OCI-LY1 (cell line): ENCODE results near the gene CCR5AS.

Source experiments
- H2AFZ ChIP-seq: fragments of 200-600 bp; sonication (generic), shearing (Covaris generic); 2 replicates; pipeline ENCODE4 v1.6.0; 2014; ENCODE audit warnings: antibody characterized with exemption, mild to moderate bottlenecking, low read length
- H3F3A ChIP-seq: fragments of 200-600 bp; sonication (generic), shearing (Covaris generic); 2 replicates; pipeline ENCODE4 v1.6.0; 2014; ENCODE audit warnings: mild to moderate bottlenecking, antibody characterized with exemption, low read length, moderate library complexity; ENCODE audit not compliant: insufficient read depth
- H3K27ac ChIP-seq: fragments of 200-600 bp; sonication (generic); 2 replicates; pipeline ENCODE4 v1.5.1; 2014; ENCODE audit warnings: low read length, mixed run types, mild to moderate bottlenecking, low read depth; ENCODE audit not compliant: poor library complexity, severe bottlenecking
- H3K27me3 ChIP-seq: fragments of 200-600 bp; sonication (generic); 2 replicates; pipeline ENCODE4 v1.6.0; 2014; ENCODE audit warnings: antibody characterized with exemption, mild to moderate bottlenecking, low read length, moderate library complexity; ENCODE audit not compliant: insufficient read depth
- H3K36me3 ChIP-seq: fragments of 200-600 bp; sonication (generic); 2 replicates; pipeline ENCODE4 v1.6.1; 2014; ENCODE audit warnings: mild to moderate bottlenecking, antibody characterized with exemption, low read length, moderate library complexity, mixed read lengths; ENCODE audit not compliant: insufficient read depth
- H3K4me1 ChIP-seq: fragments of 200-600 bp; sonication (generic); 2 replicates; pipeline ENCODE4 v1.5.1; 2014; ENCODE audit warnings: mild to moderate bottlenecking, low read length, moderate library complexity; ENCODE audit not compliant: insufficient read depth, severe bottlenecking
- H3K4me2 ChIP-seq: fragments of 200-600 bp; sonication (generic), shearing (Covaris generic); 2 replicates; pipeline ENCODE4 v1.6.1; 2014; ENCODE audit warnings: low read length
- H3K4me3 ChIP-seq: fragments of 200-600 bp; sonication (generic); 2 replicates; pipeline ENCODE4 v1.5.1; 2014; ENCODE audit warnings: low read length, low read depth, mild to moderate bottlenecking, mixed read lengths; ENCODE audit not compliant: poor library complexity, severe bottlenecking
- H3K79me2 ChIP-seq: fragments of 200-600 bp; shearing (Covaris generic); 2 replicates; pipeline ENCODE4 v1.6.1; 2016; ENCODE audit warnings: mixed run types, low read length, mixed read lengths; ENCODE audit not compliant: insufficient read depth
- H3K9ac ChIP-seq: fragments of 200-600 bp; sonication (generic), shearing (Covaris generic); 2 replicates; pipeline ENCODE4 v1.6.1; 2014; ENCODE audit warnings: mild to moderate bottlenecking, low read length, mixed read lengths
- H3K9me2 ChIP-seq: fragments of 200-600 bp; sonication (generic), shearing (Covaris generic); 2 replicates; pipeline ENCODE4 v1.6.1; 2014; ENCODE audit warnings: low read depth, mild to moderate bottlenecking, low read length, mixed read lengths
- H3K9me3 ChIP-seq: fragments of 200-600 bp; shearing (Covaris generic); 2 replicates; pipeline ENCODE4 v1.6.1; 2014; ENCODE audit warnings: low read length, mixed read lengths
- H4K20me1 ChIP-seq: fragments of 200-600 bp; sonication (generic), shearing (Covaris generic); 2 replicates; pipeline ENCODE4 v1.6.0; 2016; ENCODE audit warnings: mild to moderate bottlenecking, low read length; ENCODE audit not compliant: insufficient read depth
- CTCF ChIP-seq: fragments of 200-600 bp; sonication (generic), shearing (Covaris generic); IDR thresholded peaks from 2 replicates; pipeline ENCODE4 v1.5.1; 2017; ENCODE audit warnings: mild to moderate bottlenecking, antibody characterized with exemption, low read length, moderate library complexity, mixed read lengths
- EZH2 ChIP-seq: fragments of 200-600 bp; sonication (generic), shearing (Covaris generic); IDR thresholded peaks from 2 replicates; pipeline ENCODE4 v1.8.0; 2017; ENCODE audit warnings: borderline replicate concordance, mixed run types, mild to moderate bottlenecking, antibody characterized with exemption, low read length, moderate library complexity, mixed read lengths

CCR5AS gene

GRCh38 chr3:46423588-46423987 lies 16.7 kb upstream of the CCR5AS start:
- Histone ChIP-seq H3K79me2 (no peaks in the 10 kb centered on the region), H3K9me2 (no peaks in the 10 kb centered on the region), H3K27ac (no peak overlapping the region), H3F3A (no peaks in the 10 kb centered on the region), H3K27me3 (no peaks in the 10 kb centered on the region), H4K20me1 (no peaks in the 10 kb centered on the region), H3K4me1 (no peaks in the 10 kb centered on the region), H3K4me3 (no peak overlapping the region), H2AFZ (no peak overlapping the region), H3K4me2 (no peak overlapping the region), H3K9ac (no peak overlapping the region), H3K9me3 (no peaks in the 10 kb centered on the region), H3K36me3 (no peaks in the 10 kb centered on the region)
- no peak for TF ChIP-seq CTCF
- TF ChIP-seq EZH2, result no peak

GRCh38 chr3:46422617-46423016 lies 15.8 kb upstream of the CCR5AS start:
- H3K9me2 ChIP-seq, result no peaks in the 10 kb centered on the region
- no peaks in the 10 kb centered on the region for H3K4me1 ChIP-seq
- no peak overlapping the region for H3K9ac ChIP-seq
- no peak overlapping the region for H3K4me3 ChIP-seq
- no peak for TF ChIP-seq EZH2
- TF ChIP-seq CTCF, result no peak
- H4K20me1 ChIP-seq, result no peaks in the 10 kb centered on the region
- no peaks in the 10 kb centered on the region for H3K36me3 ChIP-seq
- no peak overlapping the region for H3K4me2 ChIP-seq
- H3K79me2 ChIP-seq, result no peaks in the 10 kb centered on the region
- no peak overlapping the region for H3K27ac ChIP-seq
- H3F3A ChIP-seq, result no peaks in the 10 kb centered on the region
- no peaks in the 10 kb centered on the region for H3K27me3 ChIP-seq
- no peaks in the 10 kb centered on the region for H3K9me3 ChIP-seq
- H2AFZ ChIP-seq, result no peak overlapping the region

- Histone ChIP-seq H3K9me2 (no peaks in the 10 kb centered on the region), H3K4me1 (no peaks in the 10 kb centered on the region), H3K4me2 (no peak overlapping the region), H4K20me1 (no peaks in the 10 kb centered on the region), H2AFZ (no peak overlapping the region), H3K27me3 (no peaks in the 10 kb centered on the region), H3K4me3 (no peak overlapping the region), H3K9ac (no peak overlapping the region), H3F3A (no peaks in the 10 kb centered on the region), H3K9me3 (no peaks in the 10 kb centered on the region), H3K79me2 (no peaks in the 10 kb centered on the region), H3K27ac (no peak overlapping the region), H3K36me3 (no peaks in the 10 kb centered on the region)
- no peak for TF ChIP-seq EZH2
- TF ChIP-seq CTCF, result no peak
These were observed 14.1 kb upstream of the CCR5AS start for GRCh38 chr3:46420931-46421330.
